COLO668 (cell line): ENCODE data around the gene NFATC1.

Experiments
- DNase-seq: peaks from one replicate; lab custom pipeline; 2025; ENCODE audit not compliant: unreplicated experiment; lab: John Stamatoyannopoulos, UW

The NFATC1 gene

DNA sequence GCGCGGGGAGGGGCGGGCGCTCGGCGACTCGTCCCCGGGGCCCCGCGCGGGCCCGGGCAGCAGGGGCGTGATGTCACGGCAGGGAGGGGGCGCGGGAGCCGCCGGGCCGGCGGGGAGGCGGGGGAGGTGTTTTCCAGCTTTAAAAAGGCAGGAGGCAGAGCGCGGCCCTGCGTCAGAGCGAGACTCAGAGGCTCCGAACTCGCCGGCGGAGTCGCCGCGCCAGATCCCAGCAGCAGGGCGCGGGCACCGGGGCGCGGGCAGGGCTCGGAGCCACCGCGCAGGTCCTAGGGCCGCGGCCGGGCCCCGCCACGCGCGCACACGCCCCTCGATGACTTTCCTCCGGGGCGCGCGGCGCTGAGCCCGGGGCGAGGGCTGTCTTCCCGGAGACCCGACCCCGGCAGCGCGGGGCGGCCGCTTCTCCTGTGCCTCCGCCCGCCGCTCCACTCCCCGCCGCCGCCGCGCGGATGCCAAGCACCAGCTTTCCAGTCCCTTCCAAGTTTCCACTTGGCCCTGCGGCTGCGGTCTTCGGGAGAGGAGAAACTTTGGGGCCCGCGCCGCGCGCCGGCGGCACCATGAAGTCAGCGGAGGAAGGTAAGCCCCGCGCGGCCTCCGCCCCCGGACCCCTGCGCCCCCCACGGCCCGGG, at the start of gene NFATC1:
NFATC1 (plus strand) TSS at position 170 of the 644 bp plus-strand sequence; CDS start at position 465, 295 bp downstream.
- DNase-seq = peak; percentile 64

DNA sequence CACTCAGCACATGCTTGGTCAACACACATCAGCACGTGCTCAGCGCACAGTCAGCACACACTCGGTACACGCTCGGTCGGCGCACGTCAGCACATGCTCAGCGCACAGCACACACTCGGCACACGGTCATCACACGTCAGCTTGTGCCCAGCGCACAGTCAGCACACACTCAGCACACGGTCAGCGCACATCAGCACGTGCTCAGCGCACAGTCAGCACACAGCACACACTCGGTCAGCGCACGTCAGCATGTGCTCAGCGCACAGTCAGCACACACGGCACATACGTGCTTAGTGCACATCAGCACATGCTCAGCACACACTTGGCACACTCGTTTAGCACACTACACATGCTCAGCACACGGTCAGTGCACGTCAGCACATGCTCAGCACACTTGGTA, 49.7 kb upstream of the NFATC1 start:
- DNase-seq = no peak

DNA sequence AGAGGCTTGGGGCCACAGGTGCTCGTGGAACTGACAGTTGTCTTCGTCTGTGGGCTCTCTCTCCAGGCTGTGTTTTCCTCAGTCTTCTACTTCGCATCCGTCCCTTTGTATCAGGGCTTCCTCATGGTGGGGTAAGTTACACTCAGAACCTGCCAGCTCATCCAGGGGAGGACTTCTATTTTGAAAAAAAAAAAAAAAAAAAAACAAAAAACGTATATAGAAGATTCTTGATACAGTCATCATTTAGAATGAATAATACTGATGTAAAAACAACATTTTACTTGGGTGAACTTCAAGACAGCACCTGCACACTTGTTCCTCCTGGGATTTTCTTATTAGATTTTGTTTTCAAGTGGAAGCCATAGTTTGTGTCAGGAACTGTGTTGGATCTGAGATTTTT, 47.7 kb upstream of the NFATC1 start:
- DNase-seq = no peak

DNA sequence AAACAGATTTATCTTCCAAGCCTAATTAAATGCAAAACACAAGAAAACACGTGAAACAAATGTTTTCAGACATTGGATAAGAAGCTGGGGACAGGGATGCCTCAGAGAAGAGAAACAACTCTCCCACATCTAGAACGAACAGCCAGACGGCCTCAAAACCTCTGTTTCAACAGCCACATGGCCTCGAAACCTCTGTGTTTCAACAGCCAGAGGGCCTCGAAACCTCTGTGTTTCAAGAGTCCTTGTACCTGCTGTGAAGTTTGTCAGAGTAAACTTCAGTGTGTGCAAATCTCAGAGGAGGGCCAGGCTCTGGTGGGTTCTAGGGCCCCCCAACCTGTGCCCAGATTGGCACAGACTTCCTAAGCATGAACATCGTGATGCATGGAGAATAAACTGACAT, 43.3 kb upstream of the NFATC1 start:
- no peak for DNase-seq

DNA sequence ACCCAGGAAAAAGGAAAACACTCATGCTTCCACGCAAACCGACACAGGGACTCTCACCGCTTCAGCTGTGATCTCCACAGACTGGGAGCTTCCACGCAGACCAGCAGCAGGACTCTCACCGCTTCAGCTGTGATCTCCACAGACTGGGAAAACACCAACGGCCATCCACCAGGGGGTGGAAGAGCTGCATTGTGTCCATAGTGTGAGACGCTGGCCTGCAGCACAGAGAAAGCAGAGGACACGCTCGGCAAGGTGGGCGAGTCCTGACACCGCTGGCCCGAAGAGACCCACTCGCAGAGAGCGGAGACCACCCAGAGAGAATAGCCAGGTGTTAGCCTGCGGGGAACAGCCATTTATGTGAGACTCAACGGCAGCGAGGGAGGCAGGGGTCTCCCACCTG, 42.5 kb upstream of the NFATC1 start:
- no peak for DNase-seq

DNA sequence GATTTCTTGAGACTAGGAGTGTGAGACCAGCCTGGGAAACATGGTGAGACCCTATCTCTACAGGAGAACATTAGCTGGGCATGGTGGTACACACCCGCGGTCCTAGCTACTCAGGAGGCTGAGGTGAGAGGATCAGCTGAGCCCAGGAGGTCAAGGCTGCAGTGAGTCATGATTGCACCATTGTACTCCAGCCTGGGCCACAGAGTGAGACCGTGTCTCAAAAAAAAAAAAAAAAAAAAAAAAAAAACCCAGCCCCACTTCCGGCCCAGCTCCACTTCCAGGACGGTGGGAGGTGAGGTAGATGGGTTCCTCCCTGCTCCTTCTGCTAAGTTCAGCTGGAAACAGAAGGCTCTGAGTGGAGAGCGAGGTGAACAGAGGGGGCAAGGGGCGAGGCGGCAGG, 41.4 kb upstream of the NFATC1 start:
- no peak for DNase-seq

DNA sequence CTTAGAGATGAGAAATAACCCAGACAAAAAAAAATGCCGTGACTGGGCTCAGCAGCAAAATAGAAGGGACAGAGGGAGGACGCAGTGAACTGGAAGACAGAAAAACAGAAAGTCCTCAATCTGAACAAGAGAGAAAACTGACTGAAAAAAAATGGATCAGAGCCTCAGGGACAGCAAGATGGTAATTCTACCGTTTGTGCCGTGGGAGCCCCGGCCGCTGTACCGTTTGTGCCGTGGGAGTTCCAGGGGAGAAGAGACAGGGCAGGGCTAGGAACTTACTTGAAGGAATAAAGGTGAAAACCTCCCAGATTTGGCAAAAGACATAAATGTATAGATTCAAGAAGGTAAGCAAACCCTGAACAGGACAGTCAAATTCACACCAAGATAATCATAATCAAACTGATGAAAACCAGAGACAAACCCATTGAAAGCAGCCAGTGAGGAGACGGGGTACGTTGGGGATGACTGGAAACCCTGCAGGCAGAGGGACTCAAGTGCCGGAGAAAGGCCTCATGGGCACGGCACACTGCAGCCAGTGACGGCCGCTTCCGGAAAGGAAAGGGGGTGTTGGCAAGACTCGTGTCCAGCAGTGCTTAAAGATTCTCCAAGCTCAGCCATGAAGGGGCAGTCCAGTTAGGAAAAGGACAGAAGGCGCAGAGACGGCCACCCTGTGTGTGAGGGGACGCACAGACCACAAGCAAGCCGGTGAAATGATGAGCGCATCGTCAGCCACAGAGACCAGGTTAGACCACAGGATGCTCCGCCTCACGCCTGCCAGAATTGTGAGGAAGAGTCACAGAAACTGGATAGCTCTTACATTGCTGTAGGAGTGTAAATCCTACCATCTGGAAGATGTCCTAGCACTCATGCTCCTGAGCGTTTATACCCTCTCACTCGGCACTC, 40.0 kb upstream of the NFATC1 start:
- DNase-seq = no peak

DNA sequence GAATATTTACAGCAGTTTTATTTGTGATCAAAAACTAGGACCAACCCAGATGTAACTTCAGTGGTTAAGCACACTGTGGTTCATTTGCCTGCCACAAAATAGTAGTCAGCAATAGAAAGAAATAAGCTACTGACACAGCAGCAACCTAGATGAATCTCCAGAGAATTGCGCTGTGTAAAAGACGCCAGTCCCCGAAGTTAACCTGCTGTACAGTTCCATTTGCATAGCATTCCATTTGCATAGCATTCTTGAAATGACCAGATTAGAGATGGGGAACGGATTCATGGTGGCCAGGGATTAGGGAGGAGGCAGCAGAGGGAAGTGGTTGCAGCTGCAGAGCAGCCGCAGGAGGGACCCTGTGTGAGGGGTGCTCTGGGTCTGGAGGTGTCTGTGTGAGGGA, 39.3 kb upstream of the NFATC1 start:
- DNase-seq = no peak

DNA sequence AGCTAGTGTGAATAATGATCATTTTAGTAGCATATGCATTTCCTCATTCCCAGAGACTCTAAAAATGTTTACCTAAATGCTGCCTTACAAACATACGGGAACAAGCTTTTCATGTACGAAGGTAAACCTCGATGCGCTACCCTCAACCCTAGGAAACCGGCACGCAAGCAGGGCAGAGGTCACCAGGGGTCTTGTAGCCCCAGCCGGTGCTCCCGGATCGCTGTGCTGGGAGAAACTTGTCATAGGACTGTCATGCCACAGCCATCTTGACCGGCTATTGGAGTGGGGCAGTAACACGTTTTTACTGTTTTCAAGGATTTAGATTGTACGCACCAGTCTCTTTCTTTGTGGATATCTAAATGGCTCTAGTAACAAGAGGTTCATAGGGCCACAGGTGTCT, 34.8 kb upstream of the NFATC1 start:
- DNase-seq = no peak

DNA sequence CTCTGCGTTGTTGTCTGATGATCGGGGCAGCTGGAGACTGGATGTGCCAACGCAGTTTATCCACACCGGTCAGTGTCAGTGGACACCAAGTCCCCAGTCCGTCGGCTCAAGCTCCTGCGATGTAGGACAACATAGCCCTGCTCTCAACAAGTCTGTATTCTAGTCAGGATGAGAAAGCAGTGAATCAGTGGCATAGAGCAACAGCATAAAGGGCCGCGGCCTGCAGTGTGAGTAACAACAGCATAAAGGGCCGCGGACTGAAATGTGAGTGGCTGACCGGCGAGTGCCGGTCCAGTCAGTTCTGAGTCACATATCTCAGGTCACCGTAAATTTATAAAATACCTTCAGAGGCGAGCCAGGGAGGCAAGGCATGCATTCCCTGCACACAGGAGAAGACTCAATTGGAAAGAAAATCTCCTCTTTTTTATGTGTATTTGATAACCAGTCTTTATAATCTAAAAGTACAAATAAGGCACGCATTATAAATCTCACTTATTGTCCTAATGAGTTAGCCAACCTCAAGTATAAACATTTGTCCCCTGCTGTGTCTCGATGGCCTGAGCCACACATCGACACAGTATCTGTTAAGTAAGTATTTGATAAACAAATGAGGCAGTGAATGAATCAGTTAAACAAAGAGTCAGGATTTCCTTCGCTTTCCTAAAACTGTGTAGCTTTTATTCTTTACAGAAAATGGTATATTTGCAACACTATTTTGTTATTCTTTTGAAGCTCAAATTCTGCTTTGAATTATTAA, 33.8 kb upstream of the NFATC1 start:
- no peak for DNase-seq

DNA sequence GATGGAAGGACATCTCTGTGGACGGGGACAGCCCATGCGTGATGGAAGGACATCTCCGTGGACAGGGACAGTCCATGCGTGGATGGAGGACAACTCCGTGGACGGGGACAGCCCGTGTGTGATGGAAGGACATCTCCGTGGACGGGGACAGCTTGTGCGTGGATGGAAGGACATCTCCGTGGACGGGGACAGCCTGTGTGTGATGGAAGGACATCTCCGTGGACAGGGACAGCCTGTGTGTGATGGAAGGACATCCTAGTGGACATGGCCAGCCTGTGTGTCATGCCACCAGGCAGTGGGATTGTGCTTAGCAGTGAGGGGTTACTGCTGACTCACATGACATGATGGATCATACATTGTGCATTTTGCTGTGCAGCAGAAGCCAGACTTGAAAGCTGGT, 30.0 kb upstream of the NFATC1 start:
- DNase-seq = no peak

DNA sequence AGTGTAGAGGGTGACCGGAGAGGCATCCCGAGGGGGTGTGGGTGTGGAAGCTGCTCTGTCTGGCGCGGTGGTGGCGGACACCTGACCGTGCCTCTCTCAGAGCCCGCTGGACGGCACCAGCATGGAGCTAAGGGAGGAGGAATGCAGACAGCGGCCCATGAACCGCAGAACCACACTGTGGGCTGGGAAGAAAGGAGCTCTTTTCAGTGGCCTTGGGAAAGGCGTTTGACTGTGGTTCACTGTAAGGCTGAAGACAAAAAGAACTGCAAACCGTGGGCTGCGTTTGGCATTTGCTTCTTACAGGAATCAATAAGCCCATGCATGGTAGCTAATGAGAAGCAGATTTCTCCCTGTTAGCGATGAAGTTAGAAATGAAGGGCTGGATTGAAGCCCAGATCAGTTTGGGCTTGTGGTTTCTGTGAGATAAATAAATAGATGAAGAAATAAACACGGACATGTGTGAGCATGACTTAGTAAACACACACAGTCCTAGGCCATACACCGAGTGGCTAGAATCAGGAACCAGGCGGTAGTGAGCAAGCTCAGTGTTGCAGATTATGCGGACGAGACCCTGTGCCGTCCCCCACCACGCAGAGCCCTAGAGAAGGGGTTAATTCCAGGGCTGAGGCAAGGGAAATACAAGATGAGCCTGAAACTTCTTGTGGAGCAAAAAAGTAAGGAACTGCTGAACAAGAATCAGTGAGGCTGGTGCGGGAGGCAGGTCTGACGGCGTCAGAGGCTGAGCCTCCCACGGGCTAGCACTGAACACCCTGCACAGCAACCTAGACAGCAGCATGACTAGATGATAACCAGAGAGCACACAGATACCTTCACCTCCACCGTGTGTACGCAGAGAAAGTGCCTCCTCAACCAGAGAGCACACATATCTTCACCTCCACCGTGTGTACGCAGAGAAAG, 29.3 kb upstream of the NFATC1 start:
- no peak for DNase-seq

DNA sequence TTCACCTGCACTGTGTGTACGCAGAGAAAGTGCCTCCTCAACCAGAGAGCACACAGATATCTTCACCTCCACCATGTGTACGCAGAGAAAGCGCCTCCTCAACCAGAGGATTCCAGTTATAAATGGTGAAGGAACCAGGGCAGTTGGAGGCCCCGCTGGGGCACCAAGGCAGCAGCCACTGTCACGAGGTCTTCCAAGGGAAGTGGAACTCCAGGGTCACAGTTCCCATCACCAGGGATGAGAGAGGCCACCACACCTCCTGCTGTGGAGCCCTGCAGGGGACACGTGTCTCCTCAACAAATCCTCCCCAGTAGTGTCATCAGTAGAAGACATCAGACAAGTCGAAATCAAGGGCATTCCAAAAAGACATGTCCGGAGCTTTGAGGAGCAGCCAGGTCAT, 28.2 kb upstream of the NFATC1 start:
- DNase-seq = no peak

DNA sequence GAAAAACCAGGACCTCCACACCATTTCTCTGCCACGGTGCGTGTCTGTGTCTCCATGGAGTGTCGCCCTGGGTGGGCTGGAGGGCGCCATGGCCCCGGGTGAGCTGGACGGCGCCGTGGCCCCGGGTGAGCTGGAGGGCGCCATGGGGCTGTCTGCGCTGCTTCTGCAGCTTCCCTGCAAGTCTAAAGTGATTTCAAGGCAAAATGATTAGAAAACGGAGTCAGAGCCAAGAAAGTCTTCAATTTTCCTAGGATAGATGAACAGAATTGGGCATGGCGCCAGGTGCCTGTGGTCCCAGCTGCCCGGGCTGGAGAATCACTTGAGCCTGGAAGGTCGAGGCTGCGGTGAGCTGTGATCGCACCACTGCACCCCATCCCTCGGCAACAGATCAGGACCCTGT, 27.7 kb upstream of the NFATC1 start:
- no peak for DNase-seq

DNA sequence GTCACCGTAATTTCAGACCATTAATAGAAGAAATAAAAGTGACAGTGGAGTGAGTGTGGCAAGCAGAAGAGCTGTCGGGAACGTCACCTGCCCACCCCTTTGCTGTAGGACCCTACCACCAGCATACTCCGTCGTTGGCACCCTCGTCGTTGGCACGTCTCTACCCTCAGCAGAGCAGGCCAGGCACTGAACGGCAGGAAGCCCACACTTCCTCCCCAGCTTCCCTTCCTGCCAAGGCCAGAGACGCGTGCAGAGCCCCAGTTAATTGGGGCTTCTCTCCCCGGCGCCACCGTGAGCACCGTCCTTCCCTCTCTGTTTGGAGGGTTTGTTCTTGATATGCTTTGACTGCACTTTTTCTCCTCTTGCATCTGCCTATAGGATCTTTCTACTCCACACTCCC, 27.0 kb upstream of the NFATC1 start:
- DNase-seq = no peak

DNA sequence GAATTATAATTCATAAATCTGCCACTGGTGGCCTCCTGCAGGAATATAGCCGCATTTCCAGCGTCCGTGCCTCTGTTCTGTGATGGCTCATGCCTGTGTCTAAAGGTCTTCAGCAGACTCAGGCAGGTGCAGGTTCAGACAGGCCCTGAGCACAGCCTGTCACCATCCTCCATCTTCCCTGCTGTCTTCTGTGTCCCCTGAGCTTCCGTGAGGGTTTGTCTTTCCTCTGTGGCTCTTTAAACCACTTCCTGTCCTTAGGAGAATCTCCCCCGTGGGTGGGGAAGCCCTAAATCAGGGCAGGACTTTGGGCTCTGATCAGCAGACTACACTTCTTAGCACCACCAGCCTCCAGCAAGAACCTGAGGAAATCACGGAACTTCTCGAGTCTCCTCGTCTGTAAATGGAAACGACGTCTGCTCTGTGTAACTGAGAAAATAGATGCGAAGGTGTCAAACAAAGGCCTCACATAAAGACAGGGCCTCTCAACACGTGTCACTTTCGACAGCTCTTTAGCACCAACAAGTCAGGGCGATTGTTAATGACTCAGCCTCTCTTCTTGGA, 24.1 kb upstream of the NFATC1 start:
- DNase-seq = no peak

DNA sequence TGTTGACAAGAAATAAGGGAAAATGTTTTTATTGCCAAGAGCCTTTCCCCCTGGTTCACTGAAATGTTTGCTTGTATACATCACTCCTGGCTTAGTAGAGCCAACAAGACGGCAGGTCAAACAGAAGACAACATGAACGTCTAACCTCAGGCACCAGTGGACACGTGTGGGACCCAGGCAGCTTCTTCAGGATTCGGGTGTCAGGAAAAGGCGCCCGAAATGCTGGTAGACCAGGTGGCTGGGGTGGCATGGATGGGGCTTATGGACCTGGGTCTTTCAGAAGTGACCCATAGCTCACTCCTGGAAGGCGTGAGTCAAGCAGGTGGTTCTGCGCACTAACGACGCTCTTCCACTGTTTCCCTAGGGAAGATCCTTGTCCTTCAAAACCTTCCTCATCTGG, 23.3 kb upstream of the NFATC1 start:
- DNase-seq = no peak

DNA sequence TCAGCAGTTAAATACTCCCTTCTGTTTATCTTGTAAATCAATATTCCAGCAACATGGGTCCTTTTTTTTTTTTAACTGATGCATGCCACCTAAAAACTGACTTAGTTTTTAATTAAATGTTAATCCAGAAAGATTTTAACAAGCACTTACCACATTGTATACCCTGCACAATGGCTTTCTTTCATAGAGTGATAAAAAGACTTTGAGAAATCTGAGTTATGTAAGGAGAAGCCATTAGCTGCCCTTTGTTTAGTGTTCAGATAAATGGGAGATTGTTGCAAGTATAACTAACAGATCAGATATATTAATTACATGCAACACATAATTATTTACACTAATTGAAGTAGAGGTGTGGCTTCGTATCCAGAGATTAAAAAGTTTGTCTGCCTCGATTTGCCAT, 22.7 kb upstream of the NFATC1 start:
- DNase-seq = no peak

DNA sequence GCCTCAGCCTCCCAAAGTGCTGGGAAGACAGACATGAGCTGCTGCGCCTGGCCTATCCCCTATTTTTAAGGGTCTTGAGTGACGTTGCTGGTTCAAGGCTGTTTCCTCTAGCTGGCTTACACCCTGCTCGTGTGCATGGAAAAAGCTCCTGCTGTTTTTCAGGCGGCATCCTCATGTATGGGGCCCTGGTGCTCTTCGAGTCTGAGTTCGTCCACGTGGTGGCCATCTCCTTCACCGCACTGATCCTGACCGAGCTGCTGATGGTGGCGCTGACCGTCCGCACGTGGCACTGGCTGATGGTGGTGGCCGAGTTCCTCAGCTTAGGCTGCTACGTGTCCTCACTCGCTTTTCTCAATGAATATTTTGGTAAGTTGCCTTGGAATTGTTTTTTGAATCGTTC, 22.0 kb upstream of the NFATC1 start:
- no peak for DNase-seq

DNA sequence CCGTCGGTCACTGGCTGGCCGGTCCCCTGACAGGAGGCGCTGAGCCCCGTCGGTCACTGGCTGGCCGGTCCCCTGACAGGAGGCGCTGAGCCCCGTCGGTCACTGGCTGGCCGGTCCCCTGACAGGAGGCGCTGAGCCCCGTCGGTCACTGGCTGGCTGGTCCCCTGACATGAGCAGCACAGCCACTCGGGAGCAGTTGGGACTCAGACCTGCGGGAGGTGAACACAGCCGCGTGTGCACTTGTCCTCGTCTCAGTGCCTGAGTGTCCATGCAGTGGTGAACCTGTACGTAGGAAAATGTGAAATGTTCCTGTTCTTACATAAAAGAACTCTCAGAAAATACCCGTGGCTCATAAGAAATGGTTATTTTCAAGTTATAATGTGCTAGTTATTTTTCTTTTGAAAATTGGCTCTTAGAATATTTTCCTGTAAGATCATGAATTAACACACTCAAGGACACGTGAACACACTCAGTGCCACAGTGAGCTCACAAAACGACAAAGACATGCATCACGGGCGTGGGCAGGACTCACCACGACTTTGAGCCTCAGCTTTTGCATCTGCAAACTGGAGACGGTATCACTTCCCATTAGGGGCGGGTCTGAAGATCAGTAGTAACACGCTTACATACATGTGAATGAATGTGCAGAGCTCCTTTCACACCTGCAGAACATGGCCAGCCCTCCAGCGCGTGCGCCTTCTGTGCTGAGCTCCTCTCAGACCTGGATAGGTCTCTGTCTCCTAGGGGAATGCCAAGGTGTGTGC, 21.1 kb upstream of the NFATC1 start:
- DNase-seq = no peak
